NB4 (cell line): ENCODE measurements around the gene VWA5B1.

Source experiments
- CTCF ChIP-seq: IDR thresholded peaks from one replicate; pipeline ENCODE4 v1.5.1; 2012; ENCODE audit warnings: low read depth, low read length
- MAX ChIP-seq: IDR thresholded peaks from 2 replicates; pipeline ENCODE4 v1.6.1; 2011; ENCODE audit warnings: low read depth, low read length
- MYC ChIP-seq: IDR thresholded peaks from 2 replicates; pipeline ENCODE4 v1.6.1; 2011; ENCODE audit warnings: low read depth, low read length
- POLR2A ChIP-seq: IDR thresholded peaks from 2 replicates; pipeline ENCODE4 v1.6.1; 2011; ENCODE audit warnings: mild to moderate bottlenecking; ENCODE audit not compliant: insufficient read length; ENCODE audit errors: extremely low read depth

- TF ChIP-seq CTCF, result no peak
- TF ChIP-seq POLR2A, result no peak
- TF ChIP-seq MAX, result no peak
- no peak for TF ChIP-seq MYC
Observed at GRCh38 chr1:20298626-20299025, 8.0 kb downstream of the VWA5B1 start.
